ENCODE data around the gene DCAF17. TPM values are rescaled to one million over a fixed set of nuclear protein-coding genes. Genes with fewer than 3 reads are reported as not detected.

DCAF17 gene
- total and polyA plus RNA-seq, 2 of the 13 experiments (the other 11 are each of a cell fraction or from before 2014, with no cell fraction given) = 13.7 to 30.0 TPM

DNA sequence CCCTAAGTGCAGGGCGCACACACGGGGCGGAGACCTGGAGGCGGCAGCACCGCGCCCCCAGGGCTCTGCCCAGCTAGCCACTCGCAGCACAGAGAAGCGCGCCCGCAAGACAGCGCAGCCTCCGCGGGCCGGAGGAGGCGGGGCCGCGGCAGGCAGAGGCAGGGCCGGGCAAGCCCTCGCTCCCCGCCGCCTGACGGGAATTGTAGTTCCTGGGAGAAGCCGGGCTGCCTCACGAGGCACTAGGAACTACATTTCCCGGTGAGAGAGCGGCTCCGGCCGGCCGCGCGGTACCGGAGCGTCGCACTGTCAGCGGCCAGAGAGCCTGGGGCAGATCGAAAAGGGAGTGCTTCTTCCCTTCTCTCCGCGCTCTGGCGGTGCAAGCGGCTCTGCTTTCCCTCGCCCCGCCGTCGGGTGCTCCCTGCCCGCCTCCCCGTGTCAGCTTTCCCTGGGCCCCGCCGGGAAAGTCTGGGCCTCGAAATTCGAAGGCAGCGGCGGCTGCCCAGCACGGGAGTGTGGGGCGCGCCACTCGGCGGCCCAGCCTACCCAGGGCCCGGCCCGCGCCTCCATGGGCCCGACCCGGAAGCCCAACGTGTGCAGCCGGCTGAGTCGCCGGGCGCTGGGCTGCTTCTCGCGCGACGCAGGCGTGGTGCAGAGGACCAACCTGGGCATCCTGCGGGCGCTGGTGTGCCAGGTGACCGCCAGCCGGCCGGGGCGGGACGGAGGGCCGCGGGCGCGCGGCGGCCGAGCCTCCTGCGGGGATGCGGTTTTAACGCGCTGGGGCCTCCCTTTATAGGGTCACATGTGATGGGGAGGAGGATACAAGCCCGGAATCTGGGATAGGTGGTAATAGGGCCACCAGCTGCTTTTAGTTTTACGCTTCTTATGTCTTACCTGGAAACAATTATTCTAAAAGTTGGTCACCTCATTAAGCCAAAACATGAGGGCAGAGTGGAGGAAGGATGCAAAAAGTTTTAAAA is at the start of gene DCAF17 (continued):
- TF ChIP-seq, protein P1, sequence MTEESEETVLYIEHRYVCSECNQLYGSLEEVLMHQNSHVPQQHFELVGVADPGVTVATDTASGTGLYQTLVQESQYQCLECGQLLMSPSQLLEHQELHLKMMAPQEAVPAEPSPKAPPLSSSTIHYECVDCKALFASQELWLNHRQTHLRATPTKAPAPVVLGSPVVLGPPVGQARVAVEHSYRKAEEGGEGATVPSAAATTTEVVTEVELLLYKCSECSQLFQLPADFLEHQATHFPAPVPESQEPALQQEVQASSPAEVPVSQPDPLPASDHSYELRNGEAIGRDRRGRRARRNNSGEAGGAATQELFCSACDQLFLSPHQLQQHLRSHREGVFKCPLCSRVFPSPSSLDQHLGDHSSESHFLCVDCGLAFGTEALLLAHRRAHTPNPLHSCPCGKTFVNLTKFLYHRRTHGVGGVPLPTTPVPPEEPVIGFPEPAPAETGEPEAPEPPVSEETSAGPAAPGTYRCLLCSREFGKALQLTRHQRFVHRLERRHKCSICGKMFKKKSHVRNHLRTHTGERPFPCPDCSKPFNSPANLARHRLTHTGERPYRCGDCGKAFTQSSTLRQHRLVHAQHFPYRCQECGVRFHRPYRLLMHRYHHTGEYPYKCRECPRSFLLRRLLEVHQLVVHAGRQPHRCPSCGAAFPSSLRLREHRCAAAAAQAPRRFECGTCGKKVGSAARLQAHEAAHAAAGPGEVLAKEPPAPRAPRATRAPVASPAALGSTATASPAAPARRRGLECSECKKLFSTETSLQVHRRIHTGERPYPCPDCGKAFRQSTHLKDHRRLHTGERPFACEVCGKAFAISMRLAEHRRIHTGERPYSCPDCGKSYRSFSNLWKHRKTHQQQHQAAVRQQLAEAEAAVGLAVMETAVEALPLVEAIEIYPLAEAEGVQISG (CRISPR knock-in tag; IDR thresholded peaks at IDR 0.05) = peak; percentile 99
- peak; percentile 92; the same call in 1 of the 2 replicates for TF ChIP-seq ZNF547 (CRISPR knock-in tag; IDR thresholded peaks at IDR 0.05)
- peak; percentile 88 for TF ChIP-seq ZNF234 (CRISPR knock-in tag; conservative IDR thresholded peaks at IDR 0.05)
- TF ChIP-seq, protein P2, sequence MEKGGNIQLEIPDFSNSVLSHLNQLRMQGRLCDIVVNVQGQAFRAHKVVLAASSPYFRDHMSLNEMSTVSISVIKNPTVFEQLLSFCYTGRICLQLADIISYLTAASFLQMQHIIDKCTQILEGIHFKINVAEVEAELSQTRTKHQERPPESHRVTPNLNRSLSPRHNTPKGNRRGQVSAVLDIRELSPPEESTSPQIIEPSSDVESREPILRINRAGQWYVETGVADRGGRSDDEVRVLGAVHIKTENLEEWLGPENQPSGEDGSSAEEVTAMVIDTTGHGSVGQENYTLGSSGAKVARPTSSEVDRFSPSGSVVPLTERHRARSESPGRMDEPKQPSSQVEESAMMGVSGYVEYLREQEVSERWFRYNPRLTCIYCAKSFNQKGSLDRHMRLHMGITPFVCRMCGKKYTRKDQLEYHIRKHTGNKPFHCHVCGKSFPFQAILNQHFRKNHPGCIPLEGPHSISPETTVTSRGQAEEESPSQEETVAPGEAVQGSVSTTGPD (CRISPR knock-in tag; IDR thresholded peaks at IDR 0.05) = peak; percentile 60; the same call in 1 of the 2 replicates
- TF ChIP-seq, protein P3, sequence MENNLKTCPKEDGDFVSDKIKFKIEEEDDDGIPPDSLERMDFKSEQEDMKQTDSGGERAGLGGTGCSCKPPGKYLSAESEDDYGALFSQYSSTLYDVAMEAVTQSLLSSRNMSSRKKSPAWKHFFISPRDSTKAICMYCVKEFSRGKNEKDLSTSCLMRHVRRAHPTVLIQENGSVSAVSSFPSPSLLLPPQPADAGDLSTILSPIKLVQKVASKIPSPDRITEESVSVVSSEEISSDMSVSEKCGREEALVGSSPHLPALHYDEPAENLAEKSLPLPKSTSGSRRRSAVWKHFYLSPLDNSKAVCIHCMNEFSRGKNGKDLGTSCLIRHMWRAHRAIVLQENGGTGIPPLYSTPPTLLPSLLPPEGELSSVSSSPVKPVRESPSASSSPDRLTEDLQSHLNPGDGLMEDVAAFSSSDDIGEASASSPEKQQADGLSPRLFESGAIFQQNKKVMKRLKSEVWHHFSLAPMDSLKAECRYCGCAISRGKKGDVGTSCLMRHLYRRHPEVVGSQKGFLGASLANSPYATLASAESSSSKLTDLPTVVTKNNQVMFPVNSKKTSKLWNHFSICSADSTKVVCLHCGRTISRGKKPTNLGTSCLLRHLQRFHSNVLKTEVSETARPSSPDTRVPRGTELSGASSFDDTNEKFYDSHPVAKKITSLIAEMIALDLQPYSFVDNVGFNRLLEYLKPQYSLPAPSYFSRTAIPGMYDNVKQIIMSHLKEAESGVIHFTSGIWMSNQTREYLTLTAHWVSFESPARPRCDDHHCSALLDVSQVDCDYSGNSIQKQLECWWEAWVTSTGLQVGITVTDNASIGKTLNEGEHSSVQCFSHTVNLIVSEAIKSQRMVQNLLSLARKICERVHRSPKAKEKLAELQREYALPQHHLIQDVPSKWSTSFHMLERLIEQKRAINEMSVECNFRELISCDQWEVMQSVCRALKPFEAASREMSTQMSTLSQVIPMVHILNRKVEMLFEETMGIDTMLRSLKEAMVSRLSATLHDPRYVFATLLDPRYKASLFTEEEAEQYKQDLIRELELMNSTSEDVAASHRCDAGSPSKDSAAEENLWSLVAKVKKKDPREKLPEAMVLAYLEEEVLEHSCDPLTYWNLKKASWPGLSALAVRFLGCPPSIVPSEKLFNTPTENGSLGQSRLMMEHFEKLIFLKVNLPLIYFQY (CRISPR knock-in tag; IDR thresholded peaks at IDR 0.05; ENCODE audit: borderline replicate concordance) = peak; percentile 96
- no peak for TF ChIP-seq ZNF207 (IDR thresholded peaks at IDR 0.05; ENCODE audit: borderline replicate concordance)
- TF ChIP-seq HNRNPL (IDR thresholded peaks at IDR 0.05; ENCODE audit: low read depth, low read length) = peak; percentile 81
- TF ChIP-seq NR2C2 (CRISPR knock-in tag; IDR thresholded peaks at IDR 0.05; ENCODE audit: borderline replicate concordance) = peak; percentile 95
- peak; percentile 55 to 72; a peak in 3 of 4 replicates for TF ChIP-seq POLR2A (IDR thresholded peaks at IDR 0.05; ENCODE audit: insufficient read depth in 1 of 2, low read depth in 2 of 2, low read length in 2 of 2)
- TF ChIP-seq, protein P4, sequence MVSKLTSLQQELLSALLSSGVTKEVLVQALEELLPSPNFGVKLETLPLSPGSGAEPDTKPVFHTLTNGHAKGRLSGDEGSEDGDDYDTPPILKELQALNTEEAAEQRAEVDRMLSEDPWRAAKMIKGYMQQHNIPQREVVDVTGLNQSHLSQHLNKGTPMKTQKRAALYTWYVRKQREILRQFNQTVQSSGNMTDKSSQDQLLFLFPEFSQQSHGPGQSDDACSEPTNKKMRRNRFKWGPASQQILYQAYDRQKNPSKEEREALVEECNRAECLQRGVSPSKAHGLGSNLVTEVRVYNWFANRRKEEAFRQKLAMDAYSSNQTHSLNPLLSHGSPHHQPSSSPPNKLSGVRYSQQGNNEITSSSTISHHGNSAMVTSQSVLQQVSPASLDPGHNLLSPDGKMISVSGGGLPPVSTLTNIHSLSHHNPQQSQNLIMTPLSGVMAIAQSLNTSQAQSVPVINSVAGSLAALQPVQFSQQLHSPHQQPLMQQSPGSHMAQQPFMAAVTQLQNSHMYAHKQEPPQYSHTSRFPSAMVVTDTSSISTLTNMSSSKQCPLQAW (CRISPR knock-in tag; IDR thresholded peaks at IDR 0.05) = peak; percentile 96
- peak; percentile 15; the same call in 1 of the 2 replicates for TF ChIP-seq ZNF616 (CRISPR knock-in tag; IDR thresholded peaks at IDR 0.05; ENCODE audit: low read depth)
- no peak for TF ChIP-seq FIP1L1 (IDR thresholded peaks at IDR 0.05; ENCODE audit: borderline replicate concordance, insufficient read depth, low read depth, low read length)
- TF ChIP-seq ZNF343 (CRISPR knock-in tag; IDR thresholded peaks at IDR 0.05) = peak; percentile 84
- TF ChIP-seq YEATS4 (CRISPR knock-in tag; IDR thresholded peaks at IDR 0.05; ENCODE audit: borderline replicate concordance) = peak; percentile 94
- TF ChIP-seq, protein P5, sequence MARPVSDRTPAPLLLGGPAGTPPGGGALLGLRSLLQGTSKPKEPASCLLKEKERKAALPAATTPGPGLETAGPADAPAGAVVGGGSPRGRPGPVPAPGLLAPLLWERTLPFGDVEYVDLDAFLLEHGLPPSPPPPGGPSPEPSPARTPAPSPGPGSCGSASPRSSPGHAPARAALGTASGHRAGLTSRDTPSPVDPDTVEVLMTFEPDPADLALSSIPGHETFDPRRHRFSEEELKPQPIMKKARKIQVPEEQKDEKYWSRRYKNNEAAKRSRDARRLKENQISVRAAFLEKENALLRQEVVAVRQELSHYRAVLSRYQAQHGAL (CRISPR knock-in tag; IDR thresholded peaks at IDR 0.05; ENCODE audit: not compliant biosample characterization) = peak; percentile 94
- peak; percentile 87 for TF ChIP-seq SP5 (CRISPR knock-in tag; IDR thresholded peaks at IDR 0.05; ENCODE audit: borderline replicate concordance, low read depth)
